Stimulated activated naive CD8-positive, alpha-beta T cell treated with anti-CD3 and anti-CD28 coated beads, Interleukin-15, Interleukin-2, amounts not matched to agents 100 ng/mL and 50 ng/mL, for 24 hours (primary cell): ENCODE results near the gene MECP2.
"Not testable (repeated sequence)": the region's sequence is repeated elsewhere in the genome, so short reads cannot be mapped to it uniquely, and the experiment has no call there.

Experiments
- H3K27ac Mint-ChIP-seq: one replicate; pipeline ENCODE4 v1.8.0; 2021; ENCODE audit warnings: mild to moderate bottlenecking, mixed read lengths
- H3K27me3 Mint-ChIP-seq: one replicate; pipeline ENCODE4 v1.8.0; 2021; ENCODE audit warnings: mixed read lengths
- H3K36me3 Mint-ChIP-seq: one replicate; pipeline ENCODE4 v1.8.0; 2021; ENCODE audit warnings: low read depth, mixed read lengths
- H3K4me1 Mint-ChIP-seq: one replicate; pipeline ENCODE4 v1.8.0; 2021; ENCODE audit warnings: low read depth, mixed read lengths
- H3K4me3 Mint-ChIP-seq: one replicate; pipeline ENCODE4 v1.8.0; 2021; ENCODE audit warnings: mild to moderate bottlenecking, mixed read lengths
- H3K9me3 Mint-ChIP-seq: one replicate; pipeline ENCODE4 v1.8.0; 2021; ENCODE audit warnings: mixed read lengths

The MECP2 gene

GRCh38 chrX:154097589-154098541 is at the start of gene MECP2:
MECP2 (minus strand) TSS chrX:154097717.
- peaks cover 55% of the 10 kb centered on the region for H3K4me1 Mint-ChIP-seq
- H3K9me3 Mint-ChIP-seq, result no peaks in the 10 kb centered on the region
- H3K4me3 Mint-ChIP-seq, result peak within 1 kb of the TSS; percentile 91
- peaks cover 17% of the 10 kb centered on the region for H3K36me3 Mint-ChIP-seq
- H3K27ac Mint-ChIP-seq, result peak within 1 kb of the TSS; percentile 96
- H3K27me3 Mint-ChIP-seq, result peaks cover 3% of the 10 kb centered on the region

DNA sequence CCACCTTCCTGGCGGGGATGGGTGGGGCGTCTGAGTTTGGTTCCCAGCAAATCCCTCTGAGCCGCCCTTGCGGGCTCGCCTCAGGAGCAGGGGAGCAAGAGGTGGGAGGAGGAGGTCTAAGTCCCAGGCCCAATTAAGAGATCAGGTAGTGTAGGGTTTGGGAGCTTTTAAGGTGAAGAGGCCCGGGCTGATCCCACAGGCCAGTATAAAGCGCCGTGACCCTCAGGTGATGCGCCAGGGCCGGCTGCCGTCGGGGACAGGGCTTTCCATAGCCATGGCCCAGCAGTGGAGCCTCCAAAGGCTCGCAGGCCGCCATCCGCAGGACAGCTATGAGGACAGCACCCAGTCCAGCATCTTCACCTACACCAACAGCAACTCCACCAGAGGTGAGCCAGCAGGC is 46.5 kb upstream of the MECP2 start, which contains the start of gene OPN1LW:
OPN1LW (plus strand) TSS at position 234 of the 400 bp plus-strand sequence; CDS start at position 275, 41 bp downstream.
- not testable (repeated sequence) for H3K27me3 Mint-ChIP-seq, H3K4me3 Mint-ChIP-seq, H3K4me1 Mint-ChIP-seq, H3K27ac Mint-ChIP-seq, H3K36me3 Mint-ChIP-seq, H3K9me3 Mint-ChIP-seq

DNA sequence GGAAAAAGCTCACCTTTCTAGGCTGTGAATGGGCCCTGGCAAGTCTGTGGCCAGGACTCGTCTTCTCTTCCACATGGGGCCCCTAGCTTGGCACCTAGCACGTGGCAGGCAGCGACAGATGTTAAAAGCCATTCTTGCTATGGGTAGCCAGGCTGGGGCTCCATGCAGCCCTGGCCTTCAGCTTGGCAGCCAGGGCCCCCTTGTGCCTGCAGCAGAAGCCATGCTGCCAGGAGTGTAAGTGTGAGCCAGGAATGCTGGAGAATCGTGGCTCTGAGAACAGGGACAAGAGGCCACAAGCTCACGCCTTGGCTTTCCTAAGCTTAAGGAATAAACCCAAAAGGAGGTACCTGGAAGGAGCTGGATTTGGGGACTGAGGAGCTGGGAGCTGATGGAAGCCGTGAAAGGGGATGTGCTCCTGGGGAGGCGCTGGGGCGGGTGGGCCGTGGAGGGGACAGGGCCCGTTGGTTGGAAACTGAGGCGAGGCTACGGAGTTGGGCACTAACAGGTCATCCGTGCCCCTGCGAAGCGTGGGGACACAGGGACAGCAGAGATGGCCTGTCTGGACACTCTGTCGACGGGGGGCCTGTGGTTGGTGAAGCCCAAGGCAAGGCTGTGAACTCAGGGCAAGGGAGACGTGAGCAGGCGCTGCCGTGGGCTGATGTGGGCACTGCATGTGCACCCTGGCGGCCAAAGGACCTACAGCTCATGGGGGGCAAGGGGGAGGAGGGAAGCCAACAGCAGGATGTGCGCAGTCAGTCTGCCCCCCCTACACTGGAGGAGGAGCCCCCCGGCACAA is 45.6 kb upstream of the MECP2 start:
- H3K4me1 Mint-ChIP-seq, result peaks cover 3% of the 10 kb centered on the region
- no peaks in the 10 kb centered on the region for H3K9me3 Mint-ChIP-seq
- no peak overlapping the region for H3K27ac Mint-ChIP-seq
- H3K4me3 Mint-ChIP-seq, result no peak overlapping the region
- H3K36me3 Mint-ChIP-seq, result no peaks in the 10 kb centered on the region
- no peaks in the 10 kb centered on the region for H3K27me3 Mint-ChIP-seq

GRCh38 chrX:154142386-154142785 is 44.9 kb upstream of the MECP2 start:
- H3K36me3 Mint-ChIP-seq, result no peaks in the 10 kb centered on the region
- H3K27ac Mint-ChIP-seq, result no peak overlapping the region
- no peaks in the 10 kb centered on the region for H3K27me3 Mint-ChIP-seq
- no peaks in the 10 kb centered on the region for H3K9me3 Mint-ChIP-seq
- H3K4me3 Mint-ChIP-seq, result no peak overlapping the region
- peaks cover 3% of the 10 kb centered on the region for H3K4me1 Mint-ChIP-seq

DNA sequence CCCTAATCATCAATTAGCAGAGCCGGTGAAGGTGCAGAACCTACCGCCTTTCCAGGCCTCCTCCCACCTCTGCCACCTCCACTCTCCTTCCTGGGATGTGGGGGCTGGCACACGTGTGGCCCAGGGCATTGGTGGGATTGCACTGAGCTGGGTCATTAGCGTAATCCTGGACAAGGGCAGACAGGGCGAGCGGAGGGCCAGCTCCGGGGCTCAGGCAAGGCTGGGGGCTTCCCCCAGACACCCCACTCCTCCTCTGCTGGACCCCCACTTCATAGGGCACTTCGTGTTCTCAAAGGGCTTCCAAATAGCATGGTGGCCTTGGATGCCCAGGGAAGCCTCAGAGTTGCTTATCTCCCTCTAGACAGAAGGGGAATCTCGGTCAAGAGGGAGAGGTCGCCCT is 43.2 kb upstream of the MECP2 start:
- H3K4me3 Mint-ChIP-seq, result no peak overlapping the region
- H3K4me1 Mint-ChIP-seq, result peaks cover 17% of the 10 kb centered on the region
- no peaks in the 10 kb centered on the region for H3K27me3 Mint-ChIP-seq

DNA sequence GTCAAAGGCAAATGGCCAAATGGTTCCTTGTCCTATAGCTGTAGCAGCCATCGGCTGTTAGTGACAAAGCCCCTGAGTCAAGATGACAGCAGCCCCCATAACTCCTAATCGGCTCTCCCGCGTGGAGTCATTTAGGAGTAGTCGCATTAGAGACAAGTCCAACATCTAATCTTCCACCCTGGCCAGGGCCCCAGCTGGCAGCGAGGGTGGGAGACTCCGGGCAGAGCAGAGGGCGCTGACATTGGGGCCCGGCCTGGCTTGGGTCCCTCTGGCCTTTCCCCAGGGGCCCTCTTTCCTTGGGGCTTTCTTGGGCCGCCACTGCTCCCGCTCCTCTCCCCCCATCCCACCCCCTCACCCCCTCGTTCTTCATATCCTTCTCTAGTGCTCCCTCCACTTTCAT is 42.7 kb upstream of the MECP2 start:
- H3K27ac Mint-ChIP-seq, result no peak overlapping the region
- no peaks in the 10 kb centered on the region for H3K36me3 Mint-ChIP-seq
- H3K27me3 Mint-ChIP-seq, result no peaks in the 10 kb centered on the region
- H3K4me3 Mint-ChIP-seq, result no peak overlapping the region
- H3K9me3 Mint-ChIP-seq, result no peaks in the 10 kb centered on the region
- peaks cover 23% of the 10 kb centered on the region for H3K4me1 Mint-ChIP-seq

More for the DNA sequence above, 43.2 kb upstream of the MECP2 start:
- Mint-ChIP-seq H3K9me3 (no peaks in the 10 kb centered on the region), H3K27ac (no peak overlapping the region), H3K36me3 (no peaks in the 10 kb centered on the region)

DNA sequence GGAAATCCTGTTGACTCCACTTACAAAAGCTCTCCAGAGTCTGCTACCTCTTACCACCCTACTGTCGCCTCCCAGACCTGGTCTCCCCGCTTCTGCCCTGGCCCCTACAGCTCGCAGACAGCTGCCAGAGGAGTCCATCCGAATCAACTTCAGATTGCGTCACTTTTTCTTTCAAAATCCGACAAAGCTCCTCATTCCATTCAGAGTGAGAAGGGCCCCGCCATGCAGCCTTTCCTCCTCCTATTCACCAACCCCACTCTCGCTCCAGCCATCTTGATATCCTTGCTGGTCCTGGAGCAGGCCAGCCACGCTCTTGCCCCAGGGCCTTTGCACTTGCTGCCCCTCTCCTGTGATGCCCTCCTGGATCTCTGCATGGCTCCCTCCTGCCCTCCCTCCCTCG is 41.3 kb upstream of the MECP2 start:
- Mint-ChIP-seq H3K9me3 (no peaks in the 10 kb centered on the region), H3K4me1 (peaks cover 27% of the 10 kb centered on the region), H3K4me3 (no peak overlapping the region), H3K27ac (no peak overlapping the region), H3K36me3 (no peaks in the 10 kb centered on the region), H3K27me3 (no peaks in the 10 kb centered on the region)

DNA sequence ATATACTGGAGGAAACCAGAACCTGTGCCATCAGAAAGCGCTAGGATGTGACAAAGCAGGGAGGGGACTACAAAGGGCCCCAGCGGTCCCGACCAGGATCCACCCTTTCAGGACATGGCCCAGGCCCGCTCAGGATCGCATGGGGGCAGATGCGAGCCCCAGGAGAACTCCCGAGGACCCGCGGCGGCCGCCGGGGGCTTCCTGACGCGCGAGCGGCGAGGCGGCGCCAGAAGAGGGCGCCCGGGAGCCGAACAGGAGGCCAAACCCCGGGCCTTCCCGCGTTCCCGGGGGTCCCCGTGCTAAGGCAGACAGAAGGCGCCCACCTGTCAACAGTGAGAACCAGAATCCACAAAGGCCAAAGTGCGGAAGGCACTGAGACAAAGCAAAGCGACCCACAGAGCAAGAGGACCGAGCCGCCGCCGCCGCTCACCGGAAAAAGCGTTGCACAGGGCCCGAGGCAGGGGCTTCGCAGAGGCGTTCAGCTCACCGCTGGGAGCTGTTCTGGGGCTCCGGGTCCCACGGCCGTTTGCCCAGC is 39.2 kb upstream of the MECP2 start:
- peaks cover 27% of the 10 kb centered on the region for H3K4me1 Mint-ChIP-seq
- H3K9me3 Mint-ChIP-seq, result no peaks in the 10 kb centered on the region
- H3K27ac Mint-ChIP-seq, result peak overlapping the region; percentile 81
- no peaks in the 10 kb centered on the region for H3K27me3 Mint-ChIP-seq
- peak overlapping the region; percentile 67 for H3K4me3 Mint-ChIP-seq
- H3K36me3 Mint-ChIP-seq, result no peaks in the 10 kb centered on the region

GRCh38 chrX:154135458-154136229 is 38.1 kb upstream of the MECP2 start:
- Mint-ChIP-seq H3K36me3 (no peaks in the 10 kb centered on the region), H3K9me3 (no peaks in the 10 kb centered on the region), H3K4me3 (no peak overlapping the region), H3K4me1 (peaks cover 27% of the 10 kb centered on the region), H3K27me3 (no peaks in the 10 kb centered on the region), H3K27ac (no peak overlapping the region)

DNA sequence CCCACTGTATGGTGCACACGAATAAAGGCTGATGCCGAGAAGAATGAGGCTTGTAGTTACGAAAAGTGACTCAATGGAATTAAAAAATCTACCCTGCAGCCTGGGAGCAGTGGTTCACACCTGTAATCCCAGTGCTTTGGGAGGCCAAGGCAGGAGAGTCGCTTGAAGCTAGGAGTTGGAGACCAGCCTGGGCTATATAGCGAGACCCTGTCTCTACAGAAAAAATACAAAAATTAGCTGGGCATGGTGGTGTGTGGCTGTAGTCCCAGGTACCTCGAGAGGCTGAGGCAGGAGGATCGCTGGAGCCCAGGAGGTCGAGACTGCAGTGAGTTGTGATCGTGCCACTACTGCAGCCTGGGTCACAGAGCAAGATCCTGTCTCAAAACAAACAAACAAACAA is 34.8 kb upstream of the MECP2 start:
- Mint-ChIP-seq H3K4me1 (peaks cover 24% of the 10 kb centered on the region), H3K27me3 (no peaks in the 10 kb centered on the region), H3K4me3 (no peak overlapping the region), H3K27ac (no peak overlapping the region), H3K9me3 (no peaks in the 10 kb centered on the region), H3K36me3 (no peaks in the 10 kb centered on the region)

GRCh38 chrX:154131955-154132354 is 34.4 kb upstream of the MECP2 start:
- H3K4me3 Mint-ChIP-seq, result no peak overlapping the region
- H3K36me3 Mint-ChIP-seq, result no peaks in the 10 kb centered on the region
- H3K27me3 Mint-ChIP-seq, result no peaks in the 10 kb centered on the region
- no peak overlapping the region for H3K27ac Mint-ChIP-seq
- H3K9me3 Mint-ChIP-seq, result no peaks in the 10 kb centered on the region
- H3K4me1 Mint-ChIP-seq, result peaks cover 20% of the 10 kb centered on the region

DNA sequence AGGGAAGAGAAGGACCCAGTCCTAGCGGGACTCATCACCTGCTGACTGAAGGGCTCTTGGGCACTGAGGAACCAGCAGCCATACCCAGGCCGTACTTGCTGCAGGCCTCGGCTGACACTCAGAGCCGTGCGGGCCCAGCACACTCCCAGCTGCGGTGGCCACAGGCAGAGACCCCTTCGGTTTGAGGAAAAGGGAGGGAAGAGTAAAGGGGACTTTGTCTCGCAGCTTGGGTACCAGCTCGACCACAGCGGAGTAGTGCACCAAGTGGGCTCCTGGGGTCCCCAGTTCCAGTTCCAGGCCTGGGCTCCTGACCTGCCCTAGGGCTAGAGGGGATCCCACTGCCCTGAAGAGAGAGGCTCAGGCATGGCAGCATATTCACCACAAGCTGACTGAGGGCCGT is 28.6 kb upstream of the MECP2 start:
- Mint-ChIP-seq H3K36me3 (no peaks in the 10 kb centered on the region), H3K27me3 (no peaks in the 10 kb centered on the region), H3K27ac (no peak overlapping the region), H3K4me3 (no peak overlapping the region), H3K9me3 (no peaks in the 10 kb centered on the region), H3K4me1 (peaks cover 11% of the 10 kb centered on the region)

GRCh38 chrX:154125391-154126040 is 28.0 kb upstream of the MECP2 start:
- H3K9me3 Mint-ChIP-seq, result no peaks in the 10 kb centered on the region
- no peak overlapping the region for H3K4me3 Mint-ChIP-seq
- H3K4me1 Mint-ChIP-seq, result peaks cover 11% of the 10 kb centered on the region
- H3K36me3 Mint-ChIP-seq, result no peaks in the 10 kb centered on the region
- peak overlapping the region; percentile 58 for H3K27ac Mint-ChIP-seq
- no peaks in the 10 kb centered on the region for H3K27me3 Mint-ChIP-seq
